Left ventricle myocardium inferior (tissue), 1 donor: Measurements from ENCODE around the gene MACROD1. TPM values are rescaled to one million over a fixed set of nuclear protein-coding genes. Genes with fewer than 3 reads are reported as not detected.

Experiments used
- DNase-seq: peaks from one replicate; pipeline ENCODE4 v3.0.0-alpha.2; 2020
- H3K27ac ChIP-seq: fragments of 200-600 bp; replicated peaks from 2 replicates; pipeline ENCODE4 v1.8.0; 2021
- H3K27me3 ChIP-seq: fragments of 200-600 bp; 2 replicates; pipeline ENCODE4 v1.8.0; 2021; ENCODE audit warnings: low read depth
- H3K36me3 ChIP-seq: fragments of 200-600 bp; 2 replicates; pipeline ENCODE4 v1.8.0; 2021
- H3K4me1 ChIP-seq: fragments of 200-600 bp; 2 replicates; pipeline ENCODE4 v1.8.0; 2021
- H3K4me3 ChIP-seq: fragments of 200-600 bp; 2 replicates; pipeline ENCODE4 v1.8.0; 2021; ENCODE audit warnings: mild to moderate bottlenecking, moderate library complexity
- H3K9me3 ChIP-seq: fragments of 200-600 bp; replicated peaks from 2 replicates; pipeline ENCODE4 v1.8.0; 2021
- intact Hi-C: fragments of 100-400 bp; cut with micrococcal nuclease; formaldehyde crosslinking; loops from one replicate; pipeline ENCODE4 v1.11.0; 2022
- total RNA-seq: library from RNA; stranded (reverse); fragmentation: NEBNext Ultra II Directional; extraction: Animal tissue kit (Norgen Biotek cat#: 25700); gene quantifications from one replicate; pipeline ENCODE4 v1.2.1, GENCODE V29; 2021
- TF ChIP-seq, protein P1 (sequence below): fragments of 200-600 bp; IDR thresholded peaks from 2 replicates; pipeline ENCODE4 v1.8.0; 2021; ENCODE audit warnings: antibody characterized with exemption, mild to moderate bottlenecking, borderline replicate concordance
- donor health status: DM: no; HTN: yes; CAD: no; lungs with severe emphysema.

MACROD1 gene
- total RNA-seq, 1 donor from 2014 or later = 127 TPM

DNA sequence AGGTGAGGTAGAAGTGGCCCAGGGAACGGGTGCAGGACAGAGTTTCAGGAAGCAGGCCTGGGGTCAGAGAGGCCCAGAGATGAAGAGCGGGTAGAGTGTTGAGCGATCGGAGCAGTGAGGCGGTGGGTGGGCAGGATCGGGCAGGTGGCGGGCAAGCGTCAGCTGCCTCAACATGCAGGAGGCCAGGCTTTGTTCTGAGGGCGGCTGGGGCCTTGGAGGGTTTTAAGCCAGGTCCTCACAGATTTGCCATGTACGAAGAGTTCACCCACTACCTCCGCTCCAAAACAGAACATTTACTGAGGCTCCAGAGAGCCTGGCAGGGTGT, 100.8 kb downstream of the MACROD1 start:
- DNase-seq = no peak
- TF ChIP-seq, protein P1, sequence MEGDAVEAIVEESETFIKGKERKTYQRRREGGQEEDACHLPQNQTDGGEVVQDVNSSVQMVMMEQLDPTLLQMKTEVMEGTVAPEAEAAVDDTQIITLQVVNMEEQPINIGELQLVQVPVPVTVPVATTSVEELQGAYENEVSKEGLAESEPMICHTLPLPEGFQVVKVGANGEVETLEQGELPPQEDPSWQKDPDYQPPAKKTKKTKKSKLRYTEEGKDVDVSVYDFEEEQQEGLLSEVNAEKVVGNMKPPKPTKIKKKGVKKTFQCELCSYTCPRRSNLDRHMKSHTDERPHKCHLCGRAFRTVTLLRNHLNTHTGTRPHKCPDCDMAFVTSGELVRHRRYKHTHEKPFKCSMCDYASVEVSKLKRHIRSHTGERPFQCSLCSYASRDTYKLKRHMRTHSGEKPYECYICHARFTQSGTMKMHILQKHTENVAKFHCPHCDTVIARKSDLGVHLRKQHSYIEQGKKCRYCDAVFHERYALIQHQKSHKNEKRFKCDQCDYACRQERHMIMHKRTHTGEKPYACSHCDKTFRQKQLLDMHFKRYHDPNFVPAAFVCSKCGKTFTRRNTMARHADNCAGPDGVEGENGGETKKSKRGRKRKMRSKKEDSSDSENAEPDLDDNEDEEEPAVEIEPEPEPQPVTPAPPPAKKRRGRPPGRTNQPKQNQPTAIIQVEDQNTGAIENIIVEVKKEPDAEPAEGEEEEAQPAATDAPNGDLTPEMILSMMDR = no peak
- peaks cover 29% of the 10 kb centered on the region for H3K27me3 ChIP-seq
- H3K36me3 ChIP-seq = no peaks in the 10 kb centered on the region
- intact Hi-C loops = no loop called here
- H3K4me3 ChIP-seq = no peak overlapping the region
- H3K4me1 ChIP-seq = peaks cover 31% of the 10 kb centered on the region
- H3K27ac ChIP-seq = no peak overlapping the region
- no peaks in the 10 kb centered on the region for H3K9me3 ChIP-seq

DNA sequence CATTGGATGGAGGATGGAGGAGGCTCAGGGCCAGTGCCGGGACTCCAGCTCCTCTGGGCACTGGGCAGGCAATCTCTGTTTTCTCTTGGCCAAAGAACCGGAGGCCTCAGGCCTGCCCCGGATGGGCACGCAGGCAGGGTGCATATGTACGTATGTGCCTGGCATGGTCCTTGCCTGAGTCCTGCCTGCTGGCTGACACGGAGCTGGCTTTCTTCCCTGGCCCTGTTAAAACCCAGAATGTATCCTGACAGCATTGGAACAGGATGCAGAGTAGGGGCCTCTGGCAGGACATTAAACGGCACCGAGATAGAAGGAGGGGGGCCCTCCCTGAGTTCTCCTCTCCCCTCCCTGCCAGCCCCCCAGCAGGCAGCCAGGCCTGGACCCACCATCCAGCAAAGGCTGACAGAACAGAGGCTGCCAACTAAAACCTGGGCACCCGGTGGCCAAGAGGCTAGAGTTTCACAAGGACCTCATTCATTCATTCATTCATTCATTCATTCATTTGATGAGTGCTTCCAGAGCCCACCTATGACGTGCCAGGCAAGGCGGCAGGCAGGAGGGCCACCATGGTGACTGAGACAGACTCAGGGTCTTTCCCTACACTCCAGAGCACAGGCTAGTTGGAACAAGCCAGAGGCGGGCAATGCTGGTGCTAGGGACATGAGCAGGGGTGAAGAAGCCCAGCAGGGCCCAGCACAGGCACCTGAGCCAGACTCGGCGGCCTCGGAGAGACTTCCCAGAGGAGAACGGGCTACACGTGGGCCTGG, 101.4 kb downstream of the MACROD1 start:
- DNase-seq = no peak
- no peak overlapping the region for H3K27ac ChIP-seq
- peaks cover 27% of the 10 kb centered on the region for H3K4me1 ChIP-seq
- H3K9me3 ChIP-seq = no peaks in the 10 kb centered on the region
- intact Hi-C loops = no loop called here
- TF ChIP-seq, protein P1 = no peak
- no peak overlapping the region for H3K4me3 ChIP-seq
- no peaks in the 10 kb centered on the region for H3K36me3 ChIP-seq
- peaks cover 29% of the 10 kb centered on the region for H3K27me3 ChIP-seq

GRCh38 chr11:64063777-64064176, 102.1 kb downstream of the MACROD1 start:
- H3K27me3 ChIP-seq = peaks cover 29% of the 10 kb centered on the region
- intact Hi-C loops = no loop called here
- H3K9me3 ChIP-seq = no peaks in the 10 kb centered on the region
- H3K27ac ChIP-seq = no peak overlapping the region
- H3K36me3 ChIP-seq = no peaks in the 10 kb centered on the region
- no peak for DNase-seq
- H3K4me1 ChIP-seq = peaks cover 26% of the 10 kb centered on the region
- H3K4me3 ChIP-seq = no peak overlapping the region
- TF ChIP-seq, protein P1 = no peak

DNA sequence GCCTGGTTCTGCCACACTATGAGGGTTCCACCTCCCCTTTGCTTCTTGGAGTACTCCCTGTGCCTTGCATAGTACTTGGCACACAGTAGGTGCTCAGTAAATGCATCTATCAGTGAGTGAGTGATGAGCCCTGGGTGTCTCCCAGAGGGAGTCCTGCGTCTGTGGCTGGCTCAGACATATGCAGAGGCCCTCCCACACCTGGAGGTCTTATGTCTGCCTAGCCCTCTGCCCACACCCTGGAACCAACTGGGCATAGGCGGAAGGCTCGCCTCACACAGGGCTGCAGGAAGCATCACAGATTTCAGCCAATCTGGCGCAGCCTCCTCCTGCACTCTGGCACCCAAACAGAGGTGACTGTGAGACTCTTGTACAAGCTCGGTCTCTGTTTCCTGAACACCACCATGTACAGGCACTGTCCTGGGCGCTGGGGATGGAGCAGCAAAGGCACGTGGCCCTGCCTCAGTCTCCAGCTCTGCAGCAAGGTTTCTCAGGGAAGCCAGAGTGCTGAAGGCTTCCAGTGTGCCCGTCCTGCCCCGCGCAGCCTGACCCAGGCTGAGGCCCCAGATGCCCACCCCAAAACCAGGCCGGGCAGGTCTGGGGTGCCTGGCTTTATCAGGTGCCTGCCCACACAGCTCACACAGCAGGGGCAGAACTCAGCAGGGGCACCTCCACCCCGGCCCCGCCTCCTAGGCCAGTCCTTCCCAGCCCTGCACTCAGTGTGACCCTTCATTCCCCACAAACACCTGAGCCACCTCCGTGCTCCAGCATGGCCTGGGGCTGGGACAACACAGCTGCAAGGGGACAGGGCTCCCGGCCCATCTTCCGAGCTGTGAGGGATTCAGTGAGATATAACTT, 103.5 kb downstream of the MACROD1 start:
- no peaks in the 10 kb centered on the region for H3K9me3 ChIP-seq
- no peak for DNase-seq
- no peaks in the 10 kb centered on the region for H3K36me3 ChIP-seq
- TF ChIP-seq, protein P1 = no peak
- peaks cover 29% of the 10 kb centered on the region for H3K27me3 ChIP-seq
- no peak overlapping the region for H3K27ac ChIP-seq
- H3K4me1 ChIP-seq = peaks cover 40% of the 10 kb centered on the region
- intact Hi-C loops = no loop called here
- no peak overlapping the region for H3K4me3 ChIP-seq

GRCh38 chr11:64060861-64061444, 105.0 kb downstream of the MACROD1 start:
- Histone ChIP-seq H3K4me1 (peaks cover 55% of the 10 kb centered on the region), H3K27me3 (peaks cover 29% of the 10 kb centered on the region), H3K27ac (no peak overlapping the region), H3K4me3 (peak overlapping the region; percentile 53), H3K36me3 (no peaks in the 10 kb centered on the region), H3K9me3 (no peaks in the 10 kb centered on the region)
- intact Hi-C loops = no loop called here
- peak; percentile 42 for DNase-seq
- TF ChIP-seq, protein P1 = no peak
